Spinal cord (tissue), 10 donors: ENCODE measurements around the gene PLEKHA8. TPM values are rescaled to one million over a fixed set of nuclear protein-coding genes. Genes with fewer than 3 reads are reported as not detected.

Experiments
- DNase-seq, 6 donors: peaks; one replicate each; pipeline versions ENCODE4 v3.0.0 to v3.0.0-alpha.2; 2013 to 2015; ENCODE audit warnings: low spot score in 6 of 6, low read depth in 4 of 6
- H3K27ac ChIP-seq: one replicate; pipeline ENCODE4 v1.5.1; 2013; ENCODE audit warnings: low read depth, low read length, control low read depth
- H3K27me3 ChIP-seq: one replicate; pipeline ENCODE4 v1.6.1; 2013; ENCODE audit warnings: low read length; ENCODE audit not compliant: control insufficient read depth, insufficient read depth
- H3K36me3 ChIP-seq: one replicate; pipeline ENCODE4 v1.6.1; 2013; ENCODE audit warnings: low read length; ENCODE audit not compliant: control insufficient read depth, insufficient read depth
- H3K4me1 ChIP-seq: one replicate; pipeline ENCODE4 v1.6.1; 2013; ENCODE audit warnings: low read length; ENCODE audit not compliant: control insufficient read depth, insufficient read depth
- H3K4me3 ChIP-seq: one replicate; pipeline ENCODE4 v1.5.1; 2013; ENCODE audit warnings: low read depth, low read length, control low read depth
- H3K9me3 ChIP-seq: one replicate; pipeline ENCODE4 v1.6.1; 2013; ENCODE audit warnings: low read length; ENCODE audit not compliant: control insufficient read depth, insufficient read depth
- WGBS: methylation state at CpG from one replicate; pipeline ENCODE4 v1.1.5; 2013; ENCODE audit warnings: missing lambda C conversion rate; ENCODE audit not compliant: insufficient coverage; 5-methylcytosine and 5-hydroxymethylcytosine counted together
- polyA plus RNA-seq, 2 donors: library from polyadenylated mRNA; unstranded; fragments of 120-200 nt; gene quantifications; one replicate each; pipeline ENCODE4 v1.2.1, GENCODE V29; 2013; ENCODE audit not compliant: insufficient read length in 2 of 2
- small RNA-seq: library from RNA; depleted of rRNA; stranded (forward); fragments of <200 nt; gene quantifications from one replicate; pipeline ENCODE3, GENCODE V24; 2014; ENCODE audit warnings: low replicate concordance
- total RNA-seq, 2 donors: library from RNA; depleted of rRNA in 1 of 2; stranded (reverse); fragments of 120-200 nt in 1 of 2; fragments of >200 nt in 1 of 2; gene quantifications; one replicate each; pipeline versions ENCODE4 v1.2.3 to v1.2.4, GENCODE V29; 2013 to 2014
- donor health status: healthy.

The PLEKHA8 gene
- total and polyA plus RNA-seq, 4 donors: 13.8 to 22.6 (median 19.0) TPM

- Histone ChIP-seq H3K4me1 (peaks cover 33% of the 10 kb centered on the region), H3K4me3 (no peak overlapping the region), H3K36me3 (no peaks in the 10 kb centered on the region), H3K27ac (no peak overlapping the region), H3K27me3 (no peaks in the 10 kb centered on the region), H3K9me3 (no peaks in the 10 kb centered on the region)
- 86% methylated on average over 6 of the region's 7 CpGs for WGBS
- DNase-seq: no peak
These were observed 147.5 kb downstream of the PLEKHA8 start for GRCh38 chr7:30175636-30176147.

GRCh38 chr7:30176463-30177109 lies 148.4 kb downstream of the PLEKHA8 start:
- Histone ChIP-seq H3K9me3 (no peaks in the 10 kb centered on the region), H3K27me3 (no peaks in the 10 kb centered on the region), H3K4me1 (peaks cover 32% of the 10 kb centered on the region), H3K4me3 (no peak overlapping the region), H3K27ac (no peak overlapping the region), H3K36me3 (no peaks in the 10 kb centered on the region)
- 94% methylated on average over 3 of the region's 6 CpGs for WGBS
- no peak for DNase-seq

- H3K27me3 ChIP-seq: no peaks in the 10 kb centered on the region
- no peak for DNase-seq
- no peak overlapping the region for H3K4me3 ChIP-seq
- H3K27ac ChIP-seq: no peak overlapping the region
- peaks cover 26% of the 10 kb centered on the region for H3K4me1 ChIP-seq
- no peaks in the 10 kb centered on the region for H3K9me3 ChIP-seq
- H3K36me3 ChIP-seq: no peaks in the 10 kb centered on the region
- WGBS: 95% methylated on average over 5 of the region's 5 CpGs
These were observed 149.0 kb downstream of the PLEKHA8 start for GRCh38 chr7:30177186-30177585.

- WGBS: 40% methylated on average over 1 of the region's 3 CpGs
- H3K4me3 ChIP-seq: no peak overlapping the region
- H3K9me3 ChIP-seq: no peaks in the 10 kb centered on the region
- no peaks in the 10 kb centered on the region for H3K27me3 ChIP-seq
- no peaks in the 10 kb centered on the region for H3K36me3 ChIP-seq
- H3K4me1 ChIP-seq: peaks cover 18% of the 10 kb centered on the region
- DNase-seq: peak in 1 of 6 donors; percentile 13
- no peak overlapping the region for H3K27ac ChIP-seq
These were observed 149.8 kb downstream of the PLEKHA8 start for GRCh38 chr7:30177965-30178364.

GRCh38 chr7:30178748-30179436 lies 150.7 kb downstream of the PLEKHA8 start:
- WGBS: 63% methylated on average over 3 of the region's 3 CpGs
- Histone ChIP-seq H3K4me3 (no peak overlapping the region), H3K4me1 (peaks cover 9% of the 10 kb centered on the region), H3K27ac (no peak overlapping the region), H3K27me3 (no peaks in the 10 kb centered on the region), H3K36me3 (no peaks in the 10 kb centered on the region), H3K9me3 (no peaks in the 10 kb centered on the region)
- no peak for DNase-seq

Small RNA genes within 50 kb of the gene (small RNA-seq; reads per million reads assigned to genes)
- not detected for gene RPS27P16

Other genes starting within 250 kb of the PLEKHA8 start
- gene WIPF3, start 221.9 kb upstream of the PLEKHA8 start, total RNA-seq: 1 to 10 TPM; 4.5 to 5.2 TPM
- gene WIPF3, start 221.9 kb upstream of the PLEKHA8 start, polyA plus RNA-seq: 10 to 100 TPM; 17.0 to 17.8 TPM
- 100 to 1,000 TPM in 1 of 2 donors, 10 to 100 TPM in 1; 78.2 to 144 TPM for gene SCRN1, start 38.6 kb upstream of the PLEKHA8 start, total RNA-seq
- gene SCRN1, start 38.6 kb upstream of the PLEKHA8 start, polyA plus RNA-seq: 100 to 1,000 TPM; 150 to 185 TPM
- 10 to 100 TPM; 31.0 to 33.2 TPM for gene FKBP14, start 1.7 kb upstream of the PLEKHA8 start, total RNA-seq
- gene FKBP14, start 1.7 kb upstream of the PLEKHA8 start, polyA plus RNA-seq: 10 to 100 TPM; 13.3 to 13.5 TPM
- gene MTURN, start 106.6 kb downstream of the PLEKHA8 start, total RNA-seq: 100 to 1,000 TPM in 1 of 2 donors, 10 to 100 TPM in 1; 98.3 to 285 TPM
- 100 to 1,000 TPM; 169 to 218 TPM for gene MTURN, start 106.6 kb downstream of the PLEKHA8 start, polyA plus RNA-seq